Measurements from ENCODE around the gene GXYLT2. TPM values are rescaled to one million over a fixed set of nuclear protein-coding genes. Genes with fewer than 3 reads are reported as not detected.

The GXYLT2 gene
- total RNA-seq, 4 donors from 2014 or later: 16.2 to 23.6 (median 19.6) TPM

- intact Hi-C loops (cut with DNase I): no loop called here
- WGBS, 2 donors: 76 to 78% methylated on average over 4 of the region's 4 CpGs
- Histone ChIP-seq H3K36me3 (no peaks in the 10 kb centered on the region), H3K9me3 (no peaks in the 10 kb centered on the region), H3K27ac (no peak overlapping the region), H3K4me1 (peaks cover 9 to 39% of the 10 kb centered on the region in 2 donors), H3K4me3 (replicated peaks in 1 of 3) (no peak overlapping the region), H3K27me3 (no peaks in the 10 kb centered on the region)
- TF ChIP-seq, protein P1, sequence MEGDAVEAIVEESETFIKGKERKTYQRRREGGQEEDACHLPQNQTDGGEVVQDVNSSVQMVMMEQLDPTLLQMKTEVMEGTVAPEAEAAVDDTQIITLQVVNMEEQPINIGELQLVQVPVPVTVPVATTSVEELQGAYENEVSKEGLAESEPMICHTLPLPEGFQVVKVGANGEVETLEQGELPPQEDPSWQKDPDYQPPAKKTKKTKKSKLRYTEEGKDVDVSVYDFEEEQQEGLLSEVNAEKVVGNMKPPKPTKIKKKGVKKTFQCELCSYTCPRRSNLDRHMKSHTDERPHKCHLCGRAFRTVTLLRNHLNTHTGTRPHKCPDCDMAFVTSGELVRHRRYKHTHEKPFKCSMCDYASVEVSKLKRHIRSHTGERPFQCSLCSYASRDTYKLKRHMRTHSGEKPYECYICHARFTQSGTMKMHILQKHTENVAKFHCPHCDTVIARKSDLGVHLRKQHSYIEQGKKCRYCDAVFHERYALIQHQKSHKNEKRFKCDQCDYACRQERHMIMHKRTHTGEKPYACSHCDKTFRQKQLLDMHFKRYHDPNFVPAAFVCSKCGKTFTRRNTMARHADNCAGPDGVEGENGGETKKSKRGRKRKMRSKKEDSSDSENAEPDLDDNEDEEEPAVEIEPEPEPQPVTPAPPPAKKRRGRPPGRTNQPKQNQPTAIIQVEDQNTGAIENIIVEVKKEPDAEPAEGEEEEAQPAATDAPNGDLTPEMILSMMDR (IDR thresholded peaks at IDR 0.05): no peak
- TF ChIP-seq POLR2A (IDR thresholded peaks at IDR 0.05): no peak
- DNase-seq: no peak
Measured at GRCh38 chr3:72892870-72893269, 5.0 kb downstream of the GXYLT2 start.

DNA sequence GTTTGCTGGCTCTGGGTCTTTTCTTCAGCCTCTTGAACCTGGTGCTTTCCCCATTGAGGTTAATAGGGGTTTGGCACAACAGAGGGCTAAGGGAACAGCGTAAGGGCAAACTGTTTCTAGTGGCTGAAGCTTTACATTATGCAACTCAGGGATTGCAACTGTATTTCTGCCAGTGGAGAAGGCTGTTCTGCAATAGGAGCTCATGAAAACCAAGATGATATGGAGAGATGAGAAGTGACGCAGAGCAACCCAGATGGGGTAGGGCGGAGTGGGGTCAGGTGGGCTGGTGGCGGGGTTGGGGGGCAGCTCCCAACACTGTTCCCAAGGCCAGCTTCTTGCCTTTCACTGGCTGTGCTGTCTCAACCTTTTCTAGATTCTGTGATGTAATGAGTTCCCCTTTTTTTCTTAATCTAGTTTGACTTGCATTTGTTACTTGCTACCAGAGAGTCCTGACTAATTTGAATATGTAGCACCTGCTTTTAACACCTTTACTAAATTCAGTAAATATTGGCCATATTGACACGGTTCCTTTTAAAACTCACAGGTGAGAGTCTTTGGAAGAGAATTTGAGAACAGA is 7.2 kb downstream of the GXYLT2 start:
- no peak for TF ChIP-seq POLR2A (IDR thresholded peaks at IDR 0.05)
- TF ChIP-seq, protein P1 (IDR thresholded peaks at IDR 0.05): no peak
- no peak overlapping the region for H3K27ac ChIP-seq
- no peaks in the 10 kb centered on the region for H3K36me3 ChIP-seq
- 93 to 96% methylated on average over 5 of the region's 5 CpGs for WGBS, 2 donors
- H3K27me3 ChIP-seq: no peaks in the 10 kb centered on the region
- no peak overlapping the region for H3K4me3 ChIP-seq (replicated peaks in 1 of 3)
- intact Hi-C loops (cut with DNase I): no loop called here
- H3K4me1 ChIP-seq: peaks cover 9 to 26% of the 10 kb centered on the region in 2 donors
- no peak for DNase-seq
- no peaks in the 10 kb centered on the region for H3K9me3 ChIP-seq

DNA sequence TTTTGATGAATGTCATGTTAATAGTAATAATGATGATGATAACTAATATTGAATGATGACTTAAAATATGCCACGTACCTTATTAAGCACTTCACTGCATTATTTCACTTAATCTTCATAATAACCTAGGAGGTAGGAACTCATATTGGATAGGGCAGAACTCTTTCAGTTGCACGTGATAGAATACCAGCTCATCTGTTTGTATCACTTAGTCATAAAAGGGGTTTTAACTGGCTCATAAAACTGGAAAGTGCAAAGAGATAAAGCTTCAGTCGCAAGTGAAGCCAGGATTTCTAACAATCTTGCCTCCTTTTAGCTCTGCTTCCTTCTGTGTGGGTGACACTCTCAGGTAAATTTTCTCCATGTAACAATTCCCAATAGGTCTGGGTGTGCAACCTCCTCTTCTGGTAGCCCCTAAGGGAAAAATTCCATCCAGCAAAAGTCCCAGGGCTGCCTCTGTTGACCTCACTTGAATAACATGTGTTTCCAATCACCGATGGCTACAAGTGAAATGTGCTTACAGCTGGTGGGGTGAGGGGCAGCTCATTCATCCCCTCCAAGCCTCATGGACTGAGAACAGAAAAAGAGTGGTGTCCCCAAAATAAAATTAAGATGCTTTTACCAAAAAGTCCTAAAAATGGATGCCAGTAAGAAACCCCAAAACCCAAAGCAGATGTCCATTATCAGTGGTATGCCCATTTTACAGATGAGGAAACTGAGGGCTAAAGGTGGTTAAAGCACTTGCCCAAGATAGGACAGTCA is 9.3 kb downstream of the GXYLT2 start:
- peaks cover 0 to 5% of the 10 kb centered on the region in 2 donors for H3K4me1 ChIP-seq
- H3K9me3 ChIP-seq: no peaks in the 10 kb centered on the region
- TF ChIP-seq, protein P1 (IDR thresholded peaks at IDR 0.05): no peak
- H3K27me3 ChIP-seq: no peaks in the 10 kb centered on the region
- H3K27ac ChIP-seq: no peak overlapping the region
- H3K36me3 ChIP-seq: no peaks in the 10 kb centered on the region
- WGBS, 2 donors: 81 to 91% methylated on average over 4 of the region's 4 CpGs
- intact Hi-C loops (cut with DNase I): no loop called here
- no peak overlapping the region for H3K4me3 ChIP-seq (replicated peaks in 1 of 3)
- no peak for DNase-seq

- no peaks in the 10 kb centered on the region for H3K4me1 ChIP-seq
- no peaks in the 10 kb centered on the region for H3K9me3 ChIP-seq
- DNase-seq: no peak
- H3K36me3 ChIP-seq: no peaks in the 10 kb centered on the region
- H3K4me3 ChIP-seq (replicated peaks in 1 of 3): no peak overlapping the region
- no peak overlapping the region for H3K27ac ChIP-seq
- H3K27me3 ChIP-seq: no peaks in the 10 kb centered on the region
- TF ChIP-seq, protein P1 (IDR thresholded peaks at IDR 0.05): no peak
- TF ChIP-seq POLR2A (IDR thresholded peaks at IDR 0.05): no peak
- intact Hi-C loops (cut with DNase I): no loop called here
Measured at GRCh38 chr3:72897758-72898007, 9.8 kb downstream of the GXYLT2 start.

DNA sequence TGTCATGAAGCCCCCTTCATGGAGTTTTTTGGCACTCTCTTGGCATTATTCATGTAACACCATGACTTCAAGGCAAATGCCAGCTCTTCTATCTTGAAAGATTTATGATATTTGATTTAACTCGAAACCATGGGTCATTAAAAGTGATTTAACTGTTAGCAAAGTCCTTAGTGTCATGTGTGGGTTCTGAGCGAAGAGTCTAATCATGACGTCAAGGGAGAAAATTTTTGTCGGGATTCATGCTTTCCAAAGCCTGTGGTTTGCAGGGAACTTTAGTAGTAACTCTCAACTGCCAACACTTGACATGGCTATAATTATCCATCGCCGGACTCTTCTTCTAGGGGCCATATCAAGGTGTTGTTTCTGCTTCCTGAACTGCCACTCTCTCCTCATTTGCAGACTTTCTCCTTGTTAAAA is 11.5 kb downstream of the GXYLT2 start:
- WGBS, 2 donors: 82 to 87% methylated on average over 6 of the region's 6 CpGs
- no peaks in the 10 kb centered on the region for H3K36me3 ChIP-seq
- no peak for DNase-seq
- H3K27ac ChIP-seq: no peak overlapping the region
- peaks cover 0 to 6% of the 10 kb centered on the region in 2 donors for H3K4me1 ChIP-seq
- no peaks in the 10 kb centered on the region for H3K9me3 ChIP-seq
- no peak overlapping the region for H3K4me3 ChIP-seq (replicated peaks in 1 of 3)
- intact Hi-C loops (cut with DNase I): no loop called here
- no peak for TF ChIP-seq POLR2A (IDR thresholded peaks at IDR 0.05)
- TF ChIP-seq, protein P1 (IDR thresholded peaks at IDR 0.05): no peak
- H3K27me3 ChIP-seq: no peaks in the 10 kb centered on the region

All from thyroid gland (tissue), 4 donors.